GM21390 (cell line): ENCODE results near the gene TMA7.

Experiments
- ATAC-seq: cut with Tn5 transposase; IDR thresholded peaks from one replicate; pipeline ENCODE4 v1.9.1; 2021; ENCODE audit not compliant: unreplicated experiment

Gene TMA7

GRCh38 chr3:48408823-48409281 lies 31.2 kb upstream of the TMA7 start:
- ATAC-seq, result no peak

- no peak for ATAC-seq
Measured at GRCh38 chr3:48409291-48410201, 30.5 kb upstream of the TMA7 start.

- ATAC-seq, result no peak
Measured at GRCh38 chr3:48410205-48411040, 29.6 kb upstream of the TMA7 start.

GRCh38 chr3:48411041-48411588 lies 28.9 kb upstream of the TMA7 start:
- no peak for ATAC-seq

GRCh38 chr3:48411606-48412374 lies 28.3 kb upstream of the TMA7 start:
- no peak for ATAC-seq

GRCh38 chr3:48412375-48413001 lies 27.6 kb upstream of the TMA7 start:
- ATAC-seq, result no peak

GRCh38 chr3:48413086-48413485 lies 27.0 kb upstream of the TMA7 start:
- no peak for ATAC-seq

- no peak for ATAC-seq
Measured at GRCh38 chr3:48413611-48414010, 26.4 kb upstream of the TMA7 start.

GRCh38 chr3:48414376-48415250 lies 25.4 kb upstream of the TMA7 start:
- no peak for ATAC-seq

GRCh38 chr3:48415251-48415953 lies 24.7 kb upstream of the TMA7 start:
- ATAC-seq, result no peak

- ATAC-seq, result no peak
Measured at GRCh38 chr3:48416091-48416505, 24.0 kb upstream of the TMA7 start.

GRCh38 chr3:48416546-48416945 lies 23.5 kb upstream of the TMA7 start:
- ATAC-seq, result no peak

GRCh38 chr3:48417529-48418108 lies 22.4 kb upstream of the TMA7 start:
- ATAC-seq, result no peak

GRCh38 chr3:48418140-48418539 lies 21.9 kb upstream of the TMA7 start:
- no peak for ATAC-seq

GRCh38 chr3:48418651-48419050 lies 21.4 kb upstream of the TMA7 start:
- ATAC-seq, result no peak

GRCh38 chr3:48419149-48419548 lies 20.9 kb upstream of the TMA7 start:
- no peak for ATAC-seq

- ATAC-seq, result no peak
Measured at GRCh38 chr3:48419597-48419996, 20.5 kb upstream of the TMA7 start.

- ATAC-seq, result no peak
Measured at GRCh38 chr3:48420561-48420960, 19.5 kb upstream of the TMA7 start.
